Measurements from ENCODE around the gene RCL1.

- TF ChIP-seq POLR2A (IDR thresholded peaks at IDR 0.05), result no peak
- TF ChIP-seq CTCF (IDR thresholded peaks at IDR 0.05), result no peak
These were observed 17.8 kb downstream of the RCL1 start for GRCh38 chr9:4810565-4810964.

Measured in thyroid gland (tissue), 4 donors.